Daoy (cell line): Measurements from ENCODE around the gene ERF. TPM values are rescaled to one million over a fixed set of nuclear protein-coding genes. Genes with fewer than 3 reads are reported as not detected.

Experiments used
- DNase-seq: peaks from one replicate; pipeline ENCODE4 v3.0.0-alpha.2; 2015; ENCODE audit warnings: low read depth
- total RNA-seq: library from RNA; depleted of rRNA; stranded (reverse); fragments of >200 nt; shearing (Covaris generic); gene quantifications from 2 replicates; pipeline ENCODE4 v1.2.3, GENCODE V29; 2014

The ERF gene
- total RNA-seq, 1 experiment from 2014 or later = 30.8 TPM

- DNase-seq = peak; percentile 68
Measured at GRCh38 chr19:42254089-42254849, 659 bp downstream of the ERF start.

GRCh38 chr19:42253245-42254088, 1.5 kb downstream of the ERF start:
- peak; percentile 75 for DNase-seq

GRCh38 chr19:42252365-42253244, 2.3 kb downstream of the ERF start:
- DNase-seq = peak; percentile 73

GRCh38 chr19:42251572-42252358, 3.2 kb downstream of the ERF start:
- no peak for DNase-seq

GRCh38 chr19:42250666-42251531, 4.0 kb downstream of the ERF start:
- peak; percentile 78 for DNase-seq

- no peak for DNase-seq
Measured at GRCh38 chr19:42250183-42250665, 4.7 kb downstream of the ERF start.

GRCh38 chr19:42249769-42250168, 5.2 kb downstream of the ERF start:
- no peak for DNase-seq

GRCh38 chr19:42249149-42249750, 5.7 kb downstream of the ERF start:
- no peak for DNase-seq

- no peak for DNase-seq
Measured at GRCh38 chr19:42248270-42249148, 6.4 kb downstream of the ERF start.

GRCh38 chr19:42247640-42248199, 7.2 kb downstream of the ERF start:
- DNase-seq = no peak

- no peak for DNase-seq
Measured at GRCh38 chr19:42246922-42247639, 7.8 kb downstream of the ERF start.

- DNase-seq = peak; percentile 74
Measured at GRCh38 chr19:42246143-42246921, 8.6 kb downstream of the ERF start.

- no peak for DNase-seq
Measured at GRCh38 chr19:42245231-42245630, 9.7 kb downstream of the ERF start.

GRCh38 chr19:42244347-42245220, 10.3 kb downstream of the ERF start:
- peak; percentile 96 for DNase-seq

GRCh38 chr19:42242512-42243409, 12.2 kb downstream of the ERF start, which contains the start of gene GSK3A:
Gene GSK3A, minus strand, starts transcription at chr19:42242602. Its CDS starts 137 bp downstream, at chr19:42242465.
- DNase-seq = peak; percentile 99
